Adrenal gland (tissue), 5 donors: ENCODE measurements around the gene TAF1L.

ENCODE experiments used
- POLR2A ChIP-seq, 2 donors: fragments of 450-650 bp; IDR thresholded peaks; one replicate each; pipeline ENCODE4 v1.6.1; 2017; ENCODE audit warnings: antibody characterized with exemption in 2 of 2, mild to moderate bottlenecking in 2 of 2, moderate library complexity in 1 of 2
- TF ChIP-seq, protein P1 (sequence below), 6 experiments: fragments of 450-650 bp in 4 of 6; fragments of 200-600 bp in 2 of 6; sonication (generic) in 1 of 6; IDR thresholded peaks; 1 replicate in 5 of 6; 2 replicates in 1 of 6; pipeline versions ENCODE4 v1.5.1 to v1.8.0; 2016 to 2021; ENCODE audit warnings: antibody characterized with exemption in 6 of 6, mild to moderate bottlenecking in 2 of 6, moderate library complexity in 1 of 6
- donor health status: DM: no; HTN: no; CAD: no.

DNA sequence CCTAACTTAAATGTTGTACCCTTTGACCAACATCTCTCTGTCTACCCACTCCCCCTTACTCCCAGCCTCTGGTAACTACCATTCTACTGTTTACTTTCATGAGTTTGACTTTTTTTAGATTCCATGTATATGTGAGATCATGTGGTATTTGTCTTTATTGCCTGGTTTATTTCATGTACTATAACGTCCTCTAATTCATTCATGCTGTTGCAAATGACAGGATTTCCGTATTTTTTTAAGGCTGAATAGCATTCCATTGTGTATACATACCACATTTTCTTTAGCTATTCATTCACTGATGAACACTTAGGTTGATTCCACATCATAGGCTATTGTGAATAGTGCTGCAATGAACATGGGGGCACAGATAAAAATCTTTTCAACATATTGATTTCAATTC lies 50.7 kb downstream of the TAF1L start:
- TF ChIP-seq, protein P1, sequence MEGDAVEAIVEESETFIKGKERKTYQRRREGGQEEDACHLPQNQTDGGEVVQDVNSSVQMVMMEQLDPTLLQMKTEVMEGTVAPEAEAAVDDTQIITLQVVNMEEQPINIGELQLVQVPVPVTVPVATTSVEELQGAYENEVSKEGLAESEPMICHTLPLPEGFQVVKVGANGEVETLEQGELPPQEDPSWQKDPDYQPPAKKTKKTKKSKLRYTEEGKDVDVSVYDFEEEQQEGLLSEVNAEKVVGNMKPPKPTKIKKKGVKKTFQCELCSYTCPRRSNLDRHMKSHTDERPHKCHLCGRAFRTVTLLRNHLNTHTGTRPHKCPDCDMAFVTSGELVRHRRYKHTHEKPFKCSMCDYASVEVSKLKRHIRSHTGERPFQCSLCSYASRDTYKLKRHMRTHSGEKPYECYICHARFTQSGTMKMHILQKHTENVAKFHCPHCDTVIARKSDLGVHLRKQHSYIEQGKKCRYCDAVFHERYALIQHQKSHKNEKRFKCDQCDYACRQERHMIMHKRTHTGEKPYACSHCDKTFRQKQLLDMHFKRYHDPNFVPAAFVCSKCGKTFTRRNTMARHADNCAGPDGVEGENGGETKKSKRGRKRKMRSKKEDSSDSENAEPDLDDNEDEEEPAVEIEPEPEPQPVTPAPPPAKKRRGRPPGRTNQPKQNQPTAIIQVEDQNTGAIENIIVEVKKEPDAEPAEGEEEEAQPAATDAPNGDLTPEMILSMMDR (IDR thresholded peaks at IDR 0.05), result no peak
- no peak for TF ChIP-seq POLR2A (IDR thresholded peaks at IDR 0.05)
